Measurements from ENCODE around the gene AOPEP. TPM values are rescaled to one million over a fixed set of nuclear protein-coding genes. Genes with fewer than 3 reads are reported as not detected.

The AOPEP gene
- total and polyA plus RNA-seq, 2 of the 13 experiments (the other 11 are each of a cell fraction or from before 2014, with no cell fraction given): 22.2 to 41.6 TPM

- 0 out of 4 replicates have a peak, but pooled peaks of 1 of the 2 experiments have one; percentile 14 for TF ChIP-seq REST (IDR thresholded peaks at IDR 0.05; ENCODE audit: borderline replicate concordance in 1 of 2, low read depth in 1 of 2, low read length in 2 of 2)
- TF ChIP-seq POGK (CRISPR knock-in tag; conservative IDR thresholded peaks at IDR 0.05): 0 out of 2 replicates have a peak, but pooled peaks have one; percentile 33
- no peak for TF ChIP-seq POGZ (CRISPR knock-in tag; IDR thresholded peaks at IDR 0.05)
- no peak for TF ChIP-seq SKI (IDR thresholded peaks at IDR 0.05; ENCODE audit: partially characterized antibody)
- TF ChIP-seq FOXA3 (CRISPR knock-in tag; IDR thresholded peaks at IDR 0.05): peak; percentile 53
- TF ChIP-seq PAXIP1 (CRISPR knock-in tag; conservative IDR thresholded peaks at IDR 0.05): peak; percentile 72
- no peak for TF ChIP-seq TBX2 (CRISPR knock-in tag; IDR thresholded peaks at IDR 0.05; ENCODE audit: borderline replicate concordance)
- no peak for TF ChIP-seq NR1H2 (CRISPR knock-in tag; IDR thresholded peaks at IDR 0.05; ENCODE audit: borderline replicate concordance, low read depth)
- TF ChIP-seq ZSCAN29 (CRISPR knock-in tag; conservative IDR thresholded peaks at IDR 0.05): no peak
- peak; percentile 32; the same call in 1 of the 2 replicates for TF ChIP-seq NR2F6 (IDR thresholded peaks at IDR 0.05)
- TF ChIP-seq NR2F6 (CRISPR knock-in tag; IDR thresholded peaks at IDR 0.05): no peak
- TF ChIP-seq PHB2 (IDR thresholded peaks at IDR 0.05; ENCODE audit: partially characterized antibody): no peak
- TF ChIP-seq SMC3 (IDR thresholded peaks at IDR 0.05; ENCODE audit: low read length): 0 out of 2 replicates have a peak, but pooled peaks have one; percentile 9
- peak; percentile 84 for TF ChIP-seq HNF4A (CRISPR knock-in tag; IDR thresholded peaks at IDR 0.05)
- no peak for TF ChIP-seq HDAC6 (IDR thresholded peaks at IDR 0.05; ENCODE audit: low read depth, low read length)
- TF ChIP-seq ISX (CRISPR knock-in tag; conservative IDR thresholded peaks at IDR 0.05): no peak
- no peak for TF ChIP-seq CAMTA2 (CRISPR knock-in tag; IDR thresholded peaks at IDR 0.05; ENCODE audit: borderline replicate concordance)
- no peak for TF ChIP-seq ZNF883 (CRISPR knock-in tag; IDR thresholded peaks at IDR 0.05; ENCODE audit: not compliant biosample characterization)
- TF ChIP-seq GATAD2A (CRISPR knock-in tag; IDR thresholded peaks at IDR 0.05): peak; percentile 51; the same call in 1 of the 2 replicates
- TF ChIP-seq TFDP1 (CRISPR knock-in tag; IDR thresholded peaks at IDR 0.05; ENCODE audit: borderline replicate concordance): no peak
Observed at GRCh38 chr9:94703488-94704140, 22.9 kb upstream of the AOPEP start (continued).
